Breast epithelium (tissue), 4 donors: Measurements from ENCODE around the gene TUBB2B. TPM values are rescaled to one million over a fixed set of nuclear protein-coding genes. Genes with fewer than 3 reads are reported as not detected.

Experiments used
- DNase-seq, 2 donors: peaks; one replicate each; pipeline ENCODE4 v3.0.0-alpha.2; 2019; ENCODE audit warnings: low spot score in 2 of 2
- H3K27ac ChIP-seq, 2 donors: fragments of 200-600 bp; sonication (generic) in 1 of 2; one replicate each; pipeline ENCODE4 v1.5.1; 2016 to 2019; ENCODE audit warnings: mild to moderate bottlenecking in 1 of 2
- H3K27me3 ChIP-seq, 2 donors: fragments of 200-600 bp; sonication (generic) in 1 of 2; one replicate each; pipeline versions ENCODE4 v1.5.1 to v1.6.0; 2017 to 2019; ENCODE audit warnings: control low read depth in 1 of 2, mild to moderate bottlenecking in 1 of 2
- H3K36me3 ChIP-seq: fragments of 200-600 bp; one replicate; pipeline ENCODE4 v1.5.1; 2019
- H3K4me1 ChIP-seq, 2 donors: fragments of 200-600 bp; sonication (generic); one replicate each; pipeline ENCODE4 v1.5.1; 2016 to 2019; ENCODE audit warnings: control low read depth in 1 of 2
- H3K4me3 ChIP-seq, 3 donors: fragments of 200-600 bp; sonication (generic); 1 replicate in 2 of 3; 2 replicates in 1 of 3; pipeline ENCODE4 v1.5.1; 2016 to 2019; ENCODE audit warnings: mild to moderate bottlenecking in 3 of 3, moderate library complexity in 2 of 3
- H3K9me3 ChIP-seq, 2 donors: fragments of 200-600 bp; sonication (generic) in 1 of 2; one replicate each; pipeline ENCODE4 v1.5.1; 2016 to 2019; ENCODE audit warnings: control low read depth in 1 of 2
- POLR2A ChIP-seq: fragments of 450-650 bp; IDR thresholded peaks from one replicate; pipeline ENCODE4 v1.6.1; 2016; ENCODE audit warnings: antibody characterized with exemption, mild to moderate bottlenecking, moderate library complexity
- POLR2AphosphoS5 ChIP-seq, 3 donors: sonication (generic); formaldehyde crosslinking; IDR thresholded peaks; one replicate each; pipeline ENCODE4 v1.6.1; 2017; ENCODE audit warnings: antibody characterized with exemption in 3 of 3
- intact Hi-C: fragments of 100-400 bp; cut with DNase I; formaldehyde crosslinking; loops from one replicate; pipeline ENCODE4 v1.15.1; 2023; ENCODE audit warnings: low total_unique reads
- total RNA-seq, 3 donors: library from RNA; depleted of rRNA; stranded (reverse); fragments of >200 nt; gene quantifications; one replicate each; pipeline ENCODE4 v1.1.0, GENCODE V29; 2016
- TF ChIP-seq, protein P1 (sequence below), 3 donors: fragments of 450-650 bp; IDR thresholded peaks; one replicate each; pipeline ENCODE4 v1.5.1; 2016 to 2017; ENCODE audit warnings: antibody characterized with exemption in 3 of 3, mild to moderate bottlenecking in 3 of 3, moderate library complexity in 3 of 3

TUBB2B gene
- total RNA-seq, 3 donors from 2014 or later = 4.2 to 7.5 (median 7.3) TPM

DNA sequence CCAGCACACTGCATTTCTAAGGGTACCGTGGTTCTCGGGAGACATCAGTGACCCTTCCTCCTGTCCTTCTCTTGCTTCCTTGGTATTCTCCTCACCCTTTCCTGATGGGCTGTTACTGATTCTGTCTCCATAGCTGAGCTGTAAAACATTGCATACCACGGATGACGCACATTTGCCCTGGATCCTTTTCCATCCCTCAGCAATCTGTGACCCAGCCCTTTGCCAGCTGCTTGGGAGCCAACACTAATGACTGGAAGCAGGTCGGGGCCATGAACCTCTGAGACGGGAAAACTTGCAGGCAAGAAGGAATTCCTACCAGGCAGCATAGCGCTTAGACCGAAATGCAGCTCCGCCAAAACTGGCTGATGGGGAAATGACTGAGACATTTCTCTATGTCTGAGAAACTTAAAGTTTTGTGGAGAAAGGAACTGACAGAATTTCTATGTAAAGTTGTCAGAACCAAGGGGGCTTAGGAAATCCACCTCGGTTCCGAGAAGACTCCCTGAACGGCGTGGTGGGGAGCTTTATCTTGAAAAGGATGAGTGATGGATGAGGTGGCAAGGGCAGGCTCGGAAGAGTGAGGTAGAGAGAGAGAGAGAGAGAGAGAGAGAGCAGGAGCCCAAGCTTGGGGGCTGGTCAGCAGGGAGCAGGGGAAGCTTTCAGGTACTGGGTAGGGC lies 19.2 kb downstream of the TUBB2B start:
- TF ChIP-seq POLR2AphosphoS5 (IDR thresholded peaks at IDR 0.05) = peak in 2 of 3 donors; percentile 25 to 63
- TF ChIP-seq, protein P1, sequence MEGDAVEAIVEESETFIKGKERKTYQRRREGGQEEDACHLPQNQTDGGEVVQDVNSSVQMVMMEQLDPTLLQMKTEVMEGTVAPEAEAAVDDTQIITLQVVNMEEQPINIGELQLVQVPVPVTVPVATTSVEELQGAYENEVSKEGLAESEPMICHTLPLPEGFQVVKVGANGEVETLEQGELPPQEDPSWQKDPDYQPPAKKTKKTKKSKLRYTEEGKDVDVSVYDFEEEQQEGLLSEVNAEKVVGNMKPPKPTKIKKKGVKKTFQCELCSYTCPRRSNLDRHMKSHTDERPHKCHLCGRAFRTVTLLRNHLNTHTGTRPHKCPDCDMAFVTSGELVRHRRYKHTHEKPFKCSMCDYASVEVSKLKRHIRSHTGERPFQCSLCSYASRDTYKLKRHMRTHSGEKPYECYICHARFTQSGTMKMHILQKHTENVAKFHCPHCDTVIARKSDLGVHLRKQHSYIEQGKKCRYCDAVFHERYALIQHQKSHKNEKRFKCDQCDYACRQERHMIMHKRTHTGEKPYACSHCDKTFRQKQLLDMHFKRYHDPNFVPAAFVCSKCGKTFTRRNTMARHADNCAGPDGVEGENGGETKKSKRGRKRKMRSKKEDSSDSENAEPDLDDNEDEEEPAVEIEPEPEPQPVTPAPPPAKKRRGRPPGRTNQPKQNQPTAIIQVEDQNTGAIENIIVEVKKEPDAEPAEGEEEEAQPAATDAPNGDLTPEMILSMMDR (IDR thresholded peaks at IDR 0.05) = no peak
- no peak for TF ChIP-seq POLR2A
- Histone ChIP-seq H3K27ac (peak overlapping the region; percentile 78 to 87), H3K4me3 (peak overlapping the region in 2 of 3 donors; percentile 5 to 37), H3K27me3 (no peaks in the 10 kb centered on the region), H3K36me3 (no peaks in the 10 kb centered on the region), H3K9me3 (no peaks in the 10 kb centered on the region), H3K4me1 (peaks cover 0 to 6% of the 10 kb centered on the region in 2 donors)
- peak in 1 of 2 donors; percentile 87 for DNase-seq
- intact Hi-C loops = no loop called here

DNA sequence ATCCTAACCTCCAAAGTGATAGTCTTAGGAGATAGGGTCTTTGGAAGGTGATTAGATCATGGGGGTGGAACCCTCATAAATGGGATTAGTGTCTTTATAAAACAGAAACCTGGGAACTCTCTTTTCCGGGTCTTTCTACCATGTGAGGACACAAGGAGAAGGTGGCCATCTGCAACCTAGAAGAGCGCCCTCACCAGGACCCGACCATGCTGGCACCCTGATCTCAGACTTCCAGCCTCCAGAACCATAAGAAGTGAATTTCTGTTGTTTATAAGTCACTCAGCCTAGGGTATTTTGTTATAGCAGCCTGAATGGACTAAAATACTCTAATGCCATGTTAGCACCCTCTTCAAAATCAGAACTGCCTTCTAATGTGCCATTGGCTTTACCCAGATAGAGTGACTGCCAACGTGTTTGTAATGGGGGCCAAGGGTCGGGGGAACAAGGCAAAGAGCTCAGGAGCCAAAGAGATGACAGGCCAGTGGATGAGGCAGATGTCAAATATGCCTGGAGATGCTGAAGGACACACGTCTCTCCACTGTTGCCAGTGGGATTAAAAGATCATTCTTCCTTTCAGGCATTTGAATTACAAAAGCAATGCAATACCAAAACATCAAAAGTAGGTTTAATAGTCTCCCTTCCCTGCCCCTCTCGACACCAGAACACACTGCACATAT lies 21.0 kb downstream of the TUBB2B start:
- TF ChIP-seq, protein P1 (IDR thresholded peaks at IDR 0.05) = no peak
- TF ChIP-seq POLR2AphosphoS5 (IDR thresholded peaks at IDR 0.05) = no peak
- TF ChIP-seq POLR2A = no peak
- intact Hi-C loops = no loop called here
- H3K36me3 ChIP-seq = no peaks in the 10 kb centered on the region
- H3K4me3 ChIP-seq = no peak overlapping the region
- H3K27me3 ChIP-seq = no peaks in the 10 kb centered on the region
- DNase-seq = no peak
- H3K9me3 ChIP-seq = no peaks in the 10 kb centered on the region
- H3K4me1 ChIP-seq = peaks cover 0 to 6% of the 10 kb centered on the region in 2 donors
- no peak overlapping the region for H3K27ac ChIP-seq

DNA sequence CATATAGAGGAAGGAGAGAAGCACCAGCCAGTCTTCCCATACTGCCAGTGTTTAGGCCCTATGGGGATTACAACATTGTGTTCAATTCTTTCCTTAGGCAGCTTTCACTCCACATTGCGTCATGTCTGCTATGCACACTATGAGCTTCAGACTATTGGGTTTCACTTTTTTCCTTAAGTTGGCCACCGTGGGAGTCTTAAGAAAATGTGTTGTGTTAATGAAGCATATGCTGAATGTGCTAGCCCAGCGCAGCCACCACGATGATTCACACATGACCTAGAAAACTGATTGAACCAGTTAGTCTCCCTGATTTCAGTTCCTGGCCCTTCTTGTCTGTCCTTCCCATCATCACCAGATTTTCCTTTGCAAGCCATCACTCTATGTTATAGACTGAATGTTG lies 21.5 kb downstream of the TUBB2B start:
- H3K4me3 ChIP-seq = no peak overlapping the region
- H3K27ac ChIP-seq = peak overlapping the region in 1 of 2 donors; percentile 52
- H3K27me3 ChIP-seq = no peaks in the 10 kb centered on the region
- peaks cover 0 to 6% of the 10 kb centered on the region in 2 donors for H3K4me1 ChIP-seq
- TF ChIP-seq POLR2A (no peak), POLR2AphosphoS5 (IDR thresholded peaks at IDR 0.05) (no peak)
- TF ChIP-seq, protein P1 (IDR thresholded peaks at IDR 0.05) = no peak
- H3K9me3 ChIP-seq = no peaks in the 10 kb centered on the region
- DNase-seq = no peak
- intact Hi-C loops = no loop called here
- no peaks in the 10 kb centered on the region for H3K36me3 ChIP-seq

DNA sequence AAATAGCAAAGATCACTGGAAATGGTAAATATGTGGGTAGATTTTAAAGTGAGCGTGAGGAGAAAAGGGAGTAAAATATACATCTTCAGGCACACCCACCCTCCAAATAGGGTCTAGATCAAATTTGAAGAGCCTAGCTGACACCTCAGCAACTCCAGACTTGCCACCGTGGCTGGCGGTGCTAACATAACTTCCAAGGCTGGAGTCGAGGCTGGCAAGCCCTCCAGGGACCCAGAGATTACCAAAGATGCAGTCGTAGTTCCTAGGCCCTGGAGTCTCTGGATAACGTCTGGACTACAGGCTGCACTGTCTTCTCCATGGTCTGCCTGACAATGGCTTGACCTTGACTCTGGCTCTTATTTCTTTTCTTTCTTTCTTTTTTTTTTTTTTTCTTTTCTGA lies 22.5 kb downstream of the TUBB2B start:
- intact Hi-C loops = no loop called here
- Histone ChIP-seq H3K4me3 (no peak overlapping the region), H3K4me1 (peaks cover 0 to 6% of the 10 kb centered on the region in 2 donors), H3K27ac (no peak overlapping the region), H3K27me3 (no peaks in the 10 kb centered on the region), H3K36me3 (no peaks in the 10 kb centered on the region), H3K9me3 (no peaks in the 10 kb centered on the region)
- no peak for DNase-seq
- no peak for TF ChIP-seq POLR2AphosphoS5 (IDR thresholded peaks at IDR 0.05)
- TF ChIP-seq, protein P1 (IDR thresholded peaks at IDR 0.05) = no peak
- no peak for TF ChIP-seq POLR2A

DNA sequence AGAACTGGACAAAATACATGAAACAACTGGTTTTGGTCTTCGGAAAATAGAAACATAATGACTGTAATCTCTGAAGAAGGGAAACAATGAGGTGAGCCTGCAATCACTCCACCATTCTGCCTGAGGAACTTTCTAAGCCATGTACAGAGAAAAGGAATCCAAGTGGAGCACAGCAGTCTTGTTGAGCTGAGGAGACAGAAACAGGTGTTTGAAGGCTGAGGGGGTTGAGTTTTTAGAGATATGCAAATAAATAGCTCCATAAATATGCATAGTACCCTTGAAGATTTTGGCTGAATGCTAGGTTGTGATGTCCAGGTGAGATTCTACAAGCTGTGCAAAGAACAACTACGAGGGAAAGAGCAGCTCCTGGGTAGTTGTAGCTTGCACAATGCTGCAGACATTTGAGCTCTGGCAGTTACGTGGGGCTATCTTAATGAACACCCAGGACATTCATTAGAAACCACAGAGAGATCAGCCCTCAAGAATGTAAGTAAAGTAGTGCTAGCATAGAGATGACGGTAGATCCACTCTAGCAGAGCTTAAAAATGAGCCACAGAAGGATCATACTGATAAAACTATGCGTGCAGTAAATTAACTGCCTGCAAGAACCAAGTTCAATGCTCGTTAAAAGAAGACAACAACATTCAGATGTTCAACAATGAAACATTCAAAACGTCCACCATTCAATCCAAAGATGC lies 24.3 kb downstream of the TUBB2B start:
- no peaks in the 10 kb centered on the region for H3K9me3 ChIP-seq
- no peak overlapping the region for H3K27ac ChIP-seq
- H3K36me3 ChIP-seq = no peaks in the 10 kb centered on the region
- intact Hi-C loops = no loop called here
- no peaks in the 10 kb centered on the region for H3K4me1 ChIP-seq
- no peak for DNase-seq
- TF ChIP-seq POLR2A (no peak), POLR2AphosphoS5 (IDR thresholded peaks at IDR 0.05) (no peak)
- TF ChIP-seq, protein P1 (IDR thresholded peaks at IDR 0.05) = no peak
- H3K27me3 ChIP-seq = no peaks in the 10 kb centered on the region
- no peak overlapping the region for H3K4me3 ChIP-seq
